GM19239 (cell line): ENCODE results near the gene RASSF5.
"Not testable (repeated sequence)": the region's sequence is repeated elsewhere in the genome, so short reads cannot be mapped to it uniquely, and the experiment has no call there.

ENCODE experiments used
- DNase-seq: peaks from one replicate; pipeline ENCODE4 v3.0.0; 2011; ENCODE audit warnings: low spot score; ENCODE audit not compliant: insufficient read length
- FAIRE-seq: peaks from 2 replicates; lab custom pipeline; 2011; peaks lifted over from hg19 to GRCh38; lab: Jason Lieb, UNC

Gene RASSF5

DNA sequence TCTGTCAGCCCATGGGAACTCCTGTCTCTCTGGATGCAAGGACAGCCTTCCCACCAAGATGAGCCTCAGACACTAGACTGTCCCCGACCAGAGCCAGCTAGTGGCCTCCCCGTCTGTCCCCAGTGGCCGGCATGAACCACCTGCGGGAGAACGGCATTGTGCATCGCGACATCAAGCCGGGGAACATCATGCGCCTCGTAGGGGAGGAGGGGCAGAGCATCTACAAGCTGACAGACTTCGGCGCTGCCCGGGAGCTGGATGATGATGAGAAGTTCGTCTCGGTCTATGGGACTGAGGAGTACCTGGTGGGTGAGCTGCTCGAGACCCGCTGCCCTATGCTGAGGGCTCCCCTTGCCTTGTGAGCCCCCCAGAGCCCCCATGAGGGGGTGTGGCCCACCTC is 31.3 kb upstream of the RASSF5 start:
- DNase-seq, result no peak
- no peak for FAIRE-seq

DNA sequence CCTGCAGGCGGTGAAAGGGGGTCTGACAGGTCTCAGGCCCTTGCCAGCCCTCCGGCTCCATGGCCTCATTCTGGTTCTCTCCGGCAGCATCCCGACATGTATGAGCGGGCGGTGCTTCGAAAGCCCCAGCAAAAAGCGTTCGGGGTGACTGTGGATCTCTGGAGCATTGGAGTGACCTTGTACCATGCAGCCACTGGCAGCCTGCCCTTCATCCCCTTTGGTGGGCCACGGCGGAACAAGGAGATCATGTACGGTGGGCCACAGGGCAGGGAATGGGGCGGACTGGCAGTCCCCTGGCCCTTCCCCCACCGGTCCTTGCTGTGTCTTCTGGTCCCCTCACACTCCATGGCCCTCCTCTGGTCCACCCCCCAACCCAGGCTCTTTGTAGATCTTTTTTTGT is 30.7 kb upstream of the RASSF5 start:
- no peak for FAIRE-seq
- no peak for DNase-seq

GRCh38 chr1:206477110-206477509 is 30.2 kb upstream of the RASSF5 start:
- no peak for DNase-seq
- FAIRE-seq, result no peak

DNA sequence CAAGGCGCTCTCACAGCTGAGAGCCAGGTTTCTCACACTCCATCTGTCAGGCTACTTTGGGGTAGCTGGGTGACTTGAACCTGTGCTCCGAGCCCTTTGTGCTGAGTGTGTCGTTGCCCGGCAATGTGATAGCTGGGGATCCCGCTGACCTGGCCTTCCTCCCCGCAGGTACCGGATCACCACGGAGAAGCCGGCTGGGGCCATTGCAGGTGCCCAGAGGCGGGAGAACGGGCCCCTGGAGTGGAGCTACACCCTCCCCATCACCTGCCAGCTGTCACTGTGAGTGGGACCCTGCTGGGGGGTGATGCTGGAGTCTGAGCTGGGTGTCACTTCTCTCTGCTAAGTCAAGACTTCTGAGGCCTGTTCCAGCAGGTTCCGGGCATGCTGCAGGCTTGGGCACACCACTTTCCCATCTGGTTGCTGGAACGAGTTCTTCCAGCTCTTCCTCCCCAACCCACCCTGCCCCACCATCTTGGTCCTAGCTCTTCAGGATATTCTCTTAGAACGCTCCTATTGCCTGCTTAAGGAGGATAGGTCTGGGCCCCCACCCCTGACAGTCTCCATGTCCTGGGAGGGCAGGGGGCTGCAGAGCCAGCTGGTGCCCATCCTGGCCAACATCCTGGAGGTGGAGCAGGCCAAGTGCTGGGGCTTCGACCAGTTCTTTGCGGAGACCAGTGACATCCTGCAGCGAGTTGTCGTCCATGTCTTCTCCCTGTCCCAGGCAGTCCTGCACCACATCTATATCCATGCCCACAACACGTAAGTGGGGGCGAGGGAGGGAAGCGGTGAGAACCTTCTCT is 29.6 kb upstream of the RASSF5 start:
- FAIRE-seq, result no peak
- no peak for DNase-seq

- DNase-seq, result no peak
- no peak for FAIRE-seq
These were observed 28.6 kb upstream of the RASSF5 start for GRCh38 chr1:206478746-206479145.

- FAIRE-seq (peak; percentile 89), DNase-seq (peak; percentile 80)
These were observed 27.9 kb upstream of the RASSF5 start for GRCh38 chr1:206479183-206480125.

DNA sequence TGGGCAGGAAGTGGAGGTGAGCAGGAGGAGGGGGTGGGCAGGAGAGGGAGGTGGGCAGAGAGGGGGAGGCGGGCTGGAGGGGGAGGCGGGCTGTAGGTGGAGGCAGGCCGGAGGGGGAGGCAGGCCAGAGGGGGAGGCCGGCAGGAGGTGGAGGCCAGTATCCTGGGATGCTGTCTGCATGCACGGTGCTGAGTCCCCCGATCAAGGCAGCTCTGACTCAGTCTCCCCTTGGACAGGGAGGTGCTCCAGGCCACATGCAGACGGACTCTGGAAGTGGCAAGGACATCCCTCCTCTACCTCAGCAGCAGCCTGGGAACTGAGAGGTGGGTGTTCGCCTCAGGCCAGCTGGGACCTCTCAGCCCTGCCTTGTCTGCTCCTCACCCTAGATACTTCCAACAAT is 27.1 kb upstream of the RASSF5 start:
- FAIRE-seq, result no peak

GRCh38 chr1:206482611-206483010 is 24.7 kb upstream of the RASSF5 start:
- DNase-seq (no peak), FAIRE-seq (no peak)

More for the DNA sequence above, 27.1 kb upstream of the RASSF5 start:
- DNase-seq, result no peak

- not testable (repeated sequence) for FAIRE-seq, DNase-seq
These were observed 23.5 kb upstream of the RASSF5 start for GRCh38 chr1:206483864-206484263.

- FAIRE-seq (no peak), DNase-seq (no peak)
These were observed 22.4 kb upstream of the RASSF5 start for GRCh38 chr1:206484901-206485300.

GRCh38 chr1:206486995-206487788 is 20.1 kb upstream of the RASSF5 start:
- no peak for FAIRE-seq
- DNase-seq, result no peak

DNA sequence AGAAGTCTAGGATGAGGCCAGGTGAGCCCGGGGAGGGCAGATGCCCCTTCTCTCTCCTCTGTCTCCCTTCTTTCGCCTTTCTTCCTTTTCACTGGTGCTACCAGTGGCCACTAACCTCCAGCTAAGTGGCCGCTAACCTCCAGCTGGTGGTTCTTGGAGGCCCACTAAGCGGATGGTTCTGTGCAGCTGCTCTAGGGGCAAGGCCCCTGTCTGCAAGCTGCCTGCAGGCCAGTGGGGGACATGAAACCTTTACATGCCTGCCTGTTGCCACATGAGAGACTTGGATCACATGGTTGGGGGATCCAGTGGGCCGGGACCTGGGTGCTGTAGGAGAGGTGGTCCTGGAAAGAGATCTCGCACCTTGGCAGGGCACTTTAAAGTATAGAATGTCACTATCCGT is 19.4 kb upstream of the RASSF5 start:
- no peak for DNase-seq
- no peak for FAIRE-seq

GRCh38 chr1:206488466-206488865 is 18.9 kb upstream of the RASSF5 start:
- FAIRE-seq, result no peak

DNA sequence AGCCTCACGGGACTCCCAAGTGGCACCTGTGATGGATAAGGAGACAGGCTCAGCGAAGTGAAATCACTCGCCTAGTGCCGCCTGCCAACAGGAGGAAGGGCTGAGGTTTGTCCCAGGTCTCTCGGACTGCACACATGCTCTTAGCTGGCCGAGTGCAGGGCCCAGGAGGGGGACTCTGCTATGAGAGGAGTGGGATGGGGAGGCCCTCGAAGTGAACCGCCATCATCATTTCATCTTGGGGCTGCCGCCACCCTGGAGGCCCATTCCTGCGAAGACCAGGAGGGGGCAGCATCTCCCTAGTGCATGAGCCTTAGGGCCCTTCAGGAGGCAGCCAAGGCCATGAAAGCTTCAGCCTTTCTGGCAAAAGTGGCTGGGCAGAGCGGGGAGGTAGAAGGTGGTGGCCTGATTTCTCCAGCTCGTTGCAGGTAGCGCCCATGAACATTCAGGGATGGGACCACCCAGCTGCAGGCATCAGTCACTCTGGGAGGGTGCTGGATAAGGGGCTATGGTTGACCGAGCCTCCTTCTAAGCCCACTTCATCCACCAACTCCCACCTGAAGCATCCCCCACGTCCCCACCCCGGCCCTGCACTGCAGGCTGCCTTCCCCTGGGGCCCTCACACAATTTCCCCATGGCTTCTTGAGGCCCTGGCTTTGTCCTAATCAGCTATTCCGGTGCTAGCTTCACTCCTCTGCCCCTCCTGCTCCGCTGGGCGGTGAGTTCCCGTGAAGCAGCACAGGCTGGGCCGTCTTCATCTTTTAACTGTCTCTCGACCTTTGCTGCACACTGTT is 17.2 kb upstream of the RASSF5 start:
- FAIRE-seq (peak; percentile 58), DNase-seq (peak; percentile 70)

More at GRCh38 chr1:206488466-206488865, 18.9 kb upstream of the RASSF5 start:
- DNase-seq, result no peak

DNA sequence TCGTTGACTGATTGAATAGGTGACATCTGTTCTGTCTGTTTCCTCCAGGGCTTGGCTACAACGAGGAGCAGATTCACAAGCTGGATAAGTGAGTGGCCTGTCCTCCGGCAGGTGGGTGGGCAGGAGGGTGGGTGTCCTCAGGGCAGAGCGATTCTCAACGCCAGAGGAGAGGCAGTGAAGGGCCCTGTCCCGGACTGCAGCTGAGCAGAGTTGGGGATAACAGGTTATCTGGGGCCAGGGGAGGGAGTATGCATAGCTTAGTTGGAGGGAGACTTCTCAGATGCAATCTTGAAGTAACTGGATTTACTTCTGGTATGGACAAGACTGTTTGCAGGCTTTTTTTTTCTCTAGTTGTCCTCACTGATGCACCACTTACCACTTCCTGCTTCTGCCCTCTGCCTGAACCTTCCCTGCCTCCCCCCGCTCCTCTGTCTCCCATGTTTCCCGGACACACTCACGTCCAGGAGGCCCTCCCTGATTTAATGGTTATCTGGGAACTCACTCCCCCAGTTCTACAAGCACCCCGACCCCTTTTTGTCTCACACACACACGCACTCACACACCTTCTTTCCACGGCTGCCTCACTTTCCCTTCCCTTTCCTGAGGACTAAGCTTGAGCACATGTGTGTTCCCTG is 16.4 kb upstream of the RASSF5 start:
- DNase-seq (no peak), FAIRE-seq (no peak)

- no peak for DNase-seq
- no peak for FAIRE-seq
These were observed 15.7 kb upstream of the RASSF5 start for GRCh38 chr1:206491616-206492015.

- FAIRE-seq (no peak), DNase-seq (no peak)
These were observed 14.7 kb upstream of the RASSF5 start for GRCh38 chr1:206492589-206492988.

DNA sequence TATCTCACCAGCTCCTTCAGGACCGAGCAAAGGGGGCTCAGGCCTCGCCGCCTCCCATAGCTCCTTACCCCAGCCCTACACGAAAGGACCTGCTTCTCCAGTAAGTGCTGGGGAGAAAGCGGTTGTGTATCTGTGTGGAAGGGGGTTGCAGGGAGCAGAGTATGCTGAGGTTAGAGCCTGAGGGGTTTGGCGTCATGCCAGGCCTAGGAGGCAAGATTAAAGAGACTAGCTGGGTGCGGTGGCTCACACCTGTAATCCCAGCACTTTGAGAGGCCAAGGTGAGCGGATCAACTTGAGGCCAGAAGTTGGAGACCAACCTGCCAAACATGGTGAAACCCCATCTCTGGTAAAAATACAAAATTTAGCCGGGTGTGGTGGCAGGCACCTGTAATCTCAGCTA is 14.1 kb upstream of the RASSF5 start:
- no peak for FAIRE-seq
- DNase-seq, result no peak

DNA sequence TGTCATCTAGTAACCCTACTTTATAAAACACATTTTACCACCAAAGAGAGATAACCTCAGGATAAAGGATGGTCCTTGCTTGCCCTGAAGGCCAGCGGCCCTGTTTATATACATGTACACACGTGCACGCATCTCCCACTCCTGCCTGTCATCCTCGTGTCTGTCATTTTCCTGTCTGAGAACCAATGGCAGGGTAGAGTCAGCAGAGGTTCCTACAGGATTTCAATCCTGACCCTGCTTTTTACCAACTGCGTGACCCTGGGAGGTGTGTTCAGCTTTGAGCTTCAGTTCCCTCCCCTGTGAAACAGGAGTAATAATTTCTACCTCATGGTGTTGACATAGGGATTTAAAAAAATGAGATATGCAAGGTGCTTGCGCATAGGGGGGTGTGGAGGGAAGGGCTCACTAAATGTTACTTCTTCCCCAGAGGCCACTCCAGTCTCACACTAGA is 12.3 kb upstream of the RASSF5 start:
- DNase-seq (no peak), FAIRE-seq (no peak)
